HepG2 (cell line): Measurements from ENCODE around the gene CRLF2. TPM values are rescaled to one million over a fixed set of nuclear protein-coding genes. Genes with fewer than 3 reads are reported as not detected.

Source experiments
- ASH2L ChIP-seq: fragments of 300-600, 200-600 bp; sonication (generic); IDR thresholded peaks from 2 replicates; pipeline ENCODE4 v1.7.0; 2017; ENCODE audit warnings: low read depth, mild to moderate bottlenecking, moderate library complexity, mixed read lengths, low read length; ENCODE audit not compliant: insufficient read length
- MBD4 ChIP-seq: IDR thresholded peaks from 2 replicates; pipeline ENCODE4 v1.6.1; 2012; ENCODE audit warnings: low read length, inconsistent platforms, borderline replicate concordance
- MLLT10 ChIP-seq: sonication (generic); formaldehyde crosslinking; IDR thresholded peaks from 2 replicates; pipeline ENCODE4 v1.4.0; 2020; ENCODE audit warnings: missing genetic modification reagents
- MYC ChIP-seq: sonication (generic); formaldehyde crosslinking; IDR thresholded peaks from 2 replicates; pipeline ENCODE4 v1.9.0; 2021; ENCODE audit warnings: missing genetic modification reagents, borderline replicate concordance
- SOX5 ChIP-seq: IDR thresholded peaks from 2 replicates; pipeline ENCODE4 v1.6.1; 2016; ENCODE audit warnings: borderline replicate concordance
- SP5 ChIP-seq: IDR thresholded peaks from 2 replicates; pipeline ENCODE4 v1.6.1; 2016; ENCODE audit warnings: low read depth, borderline replicate concordance
- ZBTB40 ChIP-seq, 2 experiments: fragments of 450-650 bp in 1 of 2; sonication (generic) in 1 of 2; formaldehyde crosslinking in 1 of 2; IDR thresholded peaks; 2 replicates each; pipeline versions ENCODE4 v1.6.1 to v1.8.0; 2016 to 2022; ENCODE audit warnings: antibody characterized with exemption in 1 of 2, mild to moderate bottlenecking in 1 of 2, missing genetic modification reagents in 1 of 2
- ZC3H4 ChIP-seq: sonication (generic); formaldehyde crosslinking; IDR thresholded peaks from 2 replicates; pipeline ENCODE4 v1.4.0; 2020; ENCODE audit warnings: missing genetic modification reagents, borderline replicate concordance
- ZEB1 ChIP-seq: IDR thresholded peaks from 2 replicates; pipeline ENCODE4 v1.6.1; 2012; ENCODE audit warnings: mild to moderate bottlenecking, low read depth, inconsistent platforms; ENCODE audit not compliant: insufficient replicate concordance
- ZFP37 ChIP-seq: sonication (generic); formaldehyde crosslinking; IDR thresholded peaks from 2 replicates; pipeline ENCODE4 v1.4.0; 2020; ENCODE audit warnings: missing genetic modification reagents, borderline replicate concordance
- ZKSCAN1 ChIP-seq: fragments of 150-350 bp; IDR thresholded peaks from 2 replicates; pipeline ENCODE4 v1.6.1; 2014; ENCODE audit warnings: low read length
- ZNF569 ChIP-seq: sonication (generic); formaldehyde crosslinking; IDR thresholded peaks from 2 replicates; pipeline ENCODE4 v1.5.0; 2020; ENCODE audit warnings: mild to moderate bottlenecking, missing genetic modification reagents, moderate library complexity, borderline replicate concordance
- ZNF660 ChIP-seq: sonication (generic); formaldehyde crosslinking; IDR thresholded peaks from 2 replicates; pipeline ENCODE4 v1.5.1; 2020; ENCODE audit warnings: mild to moderate bottlenecking, low read depth, missing genetic modification reagents, borderline replicate concordance
- polyA plus RNA-seq, 8 experiments: library from polyadenylated mRNA; depleted of rRNA in 3 of 8; stranded (reverse) in 7 of 8; unstranded in 1 of 8; fragments of >200 nt; fragmentation: Illumina TruSeq in 4 of 8; extraction: Trizol in 4 of 8; gene quantifications; 2 replicates each; pipeline versions ENCODE4 v1.2.1 to v1.2.3, GENCODE V29; 2011 to 2016; ENCODE audit warnings: low read depth in 4 of 8, missing spikeins in 1 of 8, mixed read lengths in 1 of 8; ENCODE audit not compliant: insufficient read depth in 1 of 8
- total RNA-seq, 5 experiments: library from RNA; depleted of rRNA; stranded (reverse); fragments of >200 nt; fragmentation: Illumina TruSeq; extraction: Trizol; gene quantifications; 2 replicates each; pipeline ENCODE4 v1.2.3, GENCODE V29; 2016; ENCODE audit warnings: low read depth in 1 of 5
- TF ChIP-seq, protein P1 (sequence below): IDR thresholded peaks from 2 replicates; pipeline ENCODE4 v1.6.1; 2012; ENCODE audit warnings: low read depth, low read length, improper control_type of control experiment

The CRLF2 gene
- total and polyA plus RNA-seq, 2 of the 13 experiments (the other 11 are each of a cell fraction or from before 2014, with no cell fraction given) = not detected

DNA sequence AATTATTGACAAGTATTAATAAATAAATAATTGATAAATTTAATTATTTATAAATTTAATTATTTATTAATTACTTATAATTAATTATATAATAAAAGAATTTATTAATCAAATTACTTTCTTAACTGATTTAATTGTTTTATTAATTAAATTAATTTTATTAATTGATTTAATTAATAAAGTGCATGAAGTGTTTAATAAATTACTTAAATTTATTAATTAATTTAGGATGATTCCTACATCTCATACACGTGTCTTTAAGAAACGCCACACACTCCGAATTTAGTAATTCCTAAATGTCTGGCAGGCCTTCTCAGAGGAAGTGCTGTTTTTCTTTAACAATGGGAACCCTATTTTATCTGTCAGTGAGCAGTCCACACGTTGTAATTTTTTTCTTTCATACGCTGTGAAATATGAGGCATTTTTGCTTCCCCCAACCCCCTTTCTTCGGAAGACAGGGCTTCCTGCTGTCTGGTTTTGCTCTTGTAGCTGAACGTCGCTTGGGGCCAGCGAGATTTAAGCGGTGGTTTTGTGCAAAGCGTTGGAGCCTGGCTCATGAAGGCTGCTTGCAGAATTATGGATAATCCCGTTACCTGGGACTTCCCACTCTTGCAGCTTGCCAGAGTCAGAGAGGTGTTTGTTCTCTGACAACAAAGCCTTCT, 46.8 kb downstream of the CRLF2 start (continued):
- TF ChIP-seq ZBTB40 (IDR thresholded peaks at IDR 0.05) = no peak
- no peak for TF ChIP-seq ZBTB40 (CRISPR knock-in tag; IDR thresholded peaks at IDR 0.05)
- TF ChIP-seq ZFP37 (CRISPR knock-in tag) = no peak
- TF ChIP-seq MYC = no peak
- TF ChIP-seq MBD4 = no peak
- TF ChIP-seq ASH2L = no peak
- no peak for TF ChIP-seq ZEB1
- TF ChIP-seq ZNF660 (CRISPR knock-in tag) = no peak
- TF ChIP-seq SOX5 (CRISPR knock-in tag) = no peak
- TF ChIP-seq, protein P1, sequence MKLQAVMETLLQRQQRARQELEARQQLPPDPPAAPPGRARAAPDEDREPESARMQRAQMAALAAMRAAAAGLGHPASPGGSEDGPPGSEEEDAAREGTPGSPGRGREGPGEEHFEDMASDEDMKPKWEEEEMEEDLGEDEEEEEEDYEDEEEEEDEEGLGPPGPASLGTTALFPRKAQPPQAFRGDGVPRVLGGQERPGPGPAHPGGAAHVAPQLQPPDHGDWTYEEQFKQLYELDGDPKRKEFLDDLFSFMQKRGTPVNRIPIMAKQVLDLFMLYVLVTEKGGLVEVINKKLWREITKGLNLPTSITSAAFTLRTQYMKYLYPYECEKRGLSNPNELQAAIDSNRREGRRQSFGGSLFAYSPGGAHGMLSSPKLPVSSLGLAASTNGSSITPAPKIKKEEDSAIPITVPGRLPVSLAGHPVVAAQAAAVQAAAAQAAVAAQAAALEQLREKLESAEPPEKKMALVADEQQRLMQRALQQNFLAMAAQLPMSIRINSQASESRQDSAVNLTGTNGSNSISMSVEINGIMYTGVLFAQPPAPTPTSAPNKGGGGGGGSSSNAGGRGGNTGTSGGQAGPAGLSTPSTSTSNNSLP = no peak
- no peak for TF ChIP-seq MLLT10 (CRISPR knock-in tag)
- TF ChIP-seq ZNF569 (CRISPR knock-in tag) = no peak
- TF ChIP-seq SP5 (CRISPR knock-in tag) = no peak
- TF ChIP-seq ZC3H4 = no peak
- TF ChIP-seq ZKSCAN1 = no peak
